Central memory CD8-positive, alpha-beta T cell (primary cell): ENCODE results near the gene MAP2K4.
"Not testable (repeated sequence)": the region's sequence is repeated elsewhere in the genome, so short reads cannot be mapped to it uniquely, and the experiment has no call there.

Experiments
- ATAC-seq: fragments of 150-1000 bp; cut with Tn5 transposase; replicated peaks from 2 replicates; pipeline ENCODE4 v1.10.0; 2022; ENCODE audit warnings: mild to moderate bottlenecking, moderate FRiP score, moderate number of reproducible peaks; ENCODE audit not compliant: poor library complexity, severe bottlenecking; ENCODE audit errors: extremely low read depth
- DNase-seq, 2 donors: peaks; one replicate each; pipeline ENCODE4 v3.0.0; 2021; ENCODE audit warnings: low spot score in 2 of 2
- H3K27ac Mint-ChIP-seq: one replicate; pipeline ENCODE4 v1.8.0; 2022; ENCODE audit warnings: low read depth, mild to moderate bottlenecking, moderate library complexity, mixed read lengths
- H3K27me3 Mint-ChIP-seq: one replicate; pipeline ENCODE4 v1.8.0; 2022; ENCODE audit warnings: mixed read lengths
- H3K36me3 Mint-ChIP-seq: one replicate; pipeline ENCODE4 v1.8.0; 2022; ENCODE audit warnings: mild to moderate bottlenecking, moderate library complexity, mixed read lengths; ENCODE audit not compliant: insufficient read depth
- H3K4me1 Mint-ChIP-seq: one replicate; pipeline ENCODE4 v1.8.0; 2022; ENCODE audit warnings: mixed read lengths
- H3K4me3 Mint-ChIP-seq: one replicate; pipeline ENCODE4 v1.8.0; 2022; ENCODE audit warnings: mild to moderate bottlenecking, moderate library complexity, mixed read lengths
- H3K9me3 Mint-ChIP-seq: one replicate; pipeline ENCODE4 v1.8.0; 2022; ENCODE audit warnings: mixed read lengths

Gene MAP2K4

GRCh38 chr17:12136646-12137045 is 116.0 kb downstream of the MAP2K4 start:
- no peaks in the 10 kb centered on the region for H3K27me3 Mint-ChIP-seq
- H3K27ac Mint-ChIP-seq, result no peak overlapping the region
- H3K4me1 Mint-ChIP-seq, result no peaks in the 10 kb centered on the region
- ATAC-seq (no peak), DNase-seq (no peak)
- H3K4me3 Mint-ChIP-seq, result no peak overlapping the region
- H3K9me3 Mint-ChIP-seq, result peaks cover 5% of the 10 kb centered on the region
- H3K36me3 Mint-ChIP-seq, result peaks cover 35% of the 10 kb centered on the region

GRCh38 chr17:12137859-12138258 is 117.2 kb downstream of the MAP2K4 start:
- no peaks in the 10 kb centered on the region for H3K4me1 Mint-ChIP-seq
- H3K4me3 Mint-ChIP-seq, result no peak overlapping the region
- H3K9me3 Mint-ChIP-seq, result peaks cover 5% of the 10 kb centered on the region
- no peak for DNase-seq
- H3K27me3 Mint-ChIP-seq, result no peaks in the 10 kb centered on the region
- no peak overlapping the region for H3K27ac Mint-ChIP-seq
- ATAC-seq, result no peak
- peaks cover 32% of the 10 kb centered on the region for H3K36me3 Mint-ChIP-seq

- Mint-ChIP-seq H3K4me1 (no peaks in the 10 kb centered on the region), H3K36me3 (peaks cover 33% of the 10 kb centered on the region), H3K27ac (no peak overlapping the region), H3K4me3 (no peak overlapping the region), H3K27me3 (no peaks in the 10 kb centered on the region), H3K9me3 (peaks cover 5% of the 10 kb centered on the region)
- ATAC-seq (no peak), DNase-seq (no peak)
Observed at GRCh38 chr17:12140685-12141084, 120.0 kb downstream of the MAP2K4 start.

- not testable (repeated sequence) for H3K36me3 Mint-ChIP-seq, H3K27me3 Mint-ChIP-seq, H3K4me3 Mint-ChIP-seq, ATAC-seq, H3K27ac Mint-ChIP-seq, H3K4me1 Mint-ChIP-seq, DNase-seq
- peaks cover 14% of the 10 kb centered on the region for H3K9me3 Mint-ChIP-seq
Observed at GRCh38 chr17:12162187-12162586, 141.5 kb downstream of the MAP2K4 start.

DNA sequence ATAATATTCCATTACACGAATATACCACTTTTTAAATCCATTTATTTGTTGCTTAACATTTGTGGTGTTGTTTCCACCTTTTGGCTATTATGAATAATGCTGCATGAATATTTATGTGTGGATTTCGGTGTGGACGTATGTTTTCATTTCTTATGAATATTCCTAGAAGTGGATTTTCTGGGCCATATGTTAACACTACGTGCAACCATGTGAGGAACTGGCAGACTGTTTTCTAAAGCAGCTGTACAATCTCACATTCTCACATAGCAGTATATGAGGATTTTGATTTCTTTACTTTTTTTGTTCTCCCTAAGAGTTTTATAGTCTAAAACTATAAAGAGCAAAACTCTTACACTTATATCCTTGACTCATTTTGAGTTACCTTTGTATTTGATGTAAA is 143.4 kb downstream of the MAP2K4 start:
- Mint-ChIP-seq H3K4me1 (no peaks in the 10 kb centered on the region), H3K4me3 (no peak overlapping the region), H3K27me3 (no peaks in the 10 kb centered on the region), H3K27ac (no peak overlapping the region), H3K9me3 (peaks cover 9% of the 10 kb centered on the region), H3K36me3 (no peaks in the 10 kb centered on the region)
- no peak for DNase-seq
- ATAC-seq, result no peak

- no peaks in the 10 kb centered on the region for H3K9me3 Mint-ChIP-seq
- no peak overlapping the region for H3K27ac Mint-ChIP-seq
- H3K36me3 Mint-ChIP-seq, result no peaks in the 10 kb centered on the region
- ATAC-seq, result no peak
- H3K4me1 Mint-ChIP-seq, result no peaks in the 10 kb centered on the region
- no peaks in the 10 kb centered on the region for H3K27me3 Mint-ChIP-seq
- H3K4me3 Mint-ChIP-seq, result no peak overlapping the region
- no peak for DNase-seq
Observed at GRCh38 chr17:12178644-12179330, 158.1 kb downstream of the MAP2K4 start.

DNA sequence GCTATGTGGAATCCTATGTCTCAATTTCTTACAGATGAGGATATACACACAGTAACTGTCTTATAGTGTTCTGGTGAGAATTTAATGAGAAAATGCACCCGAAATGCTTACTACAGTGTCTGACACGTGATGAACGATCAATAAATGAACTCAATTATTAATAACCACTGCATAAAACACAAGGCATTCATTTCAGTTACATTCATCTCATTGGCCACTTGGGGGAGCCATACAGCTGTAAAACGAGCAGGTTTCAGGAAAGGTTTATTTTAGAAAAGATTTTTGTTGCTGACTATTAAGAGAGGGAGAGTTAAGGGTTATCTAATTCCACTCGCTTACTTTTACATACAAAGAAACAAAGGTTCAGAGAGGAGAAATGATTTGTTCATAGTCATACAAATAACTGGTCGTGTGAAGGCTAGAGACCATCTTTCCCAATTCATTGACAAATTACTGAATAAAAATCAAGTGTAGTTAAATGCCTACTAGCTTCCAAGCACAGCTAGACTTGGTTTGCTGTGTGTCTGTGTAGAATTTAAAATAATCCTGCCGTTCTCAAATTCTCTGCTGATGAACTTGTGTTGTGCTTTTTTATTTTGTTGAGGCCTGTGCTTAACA is 160.1 kb downstream of the MAP2K4 start:
- no peaks in the 10 kb centered on the region for H3K9me3 Mint-ChIP-seq
- H3K4me1 Mint-ChIP-seq, result no peaks in the 10 kb centered on the region
- no peak overlapping the region for H3K27ac Mint-ChIP-seq
- H3K4me3 Mint-ChIP-seq, result no peak overlapping the region
- no peak for ATAC-seq
- H3K36me3 Mint-ChIP-seq, result no peaks in the 10 kb centered on the region
- no peak for DNase-seq
- H3K27me3 Mint-ChIP-seq, result no peaks in the 10 kb centered on the region

- no peaks in the 10 kb centered on the region for H3K4me1 Mint-ChIP-seq
- DNase-seq (no peak), ATAC-seq (no peak)
- H3K4me3 Mint-ChIP-seq, result no peak overlapping the region
- no peak overlapping the region for H3K27ac Mint-ChIP-seq
- no peaks in the 10 kb centered on the region for H3K36me3 Mint-ChIP-seq
- H3K9me3 Mint-ChIP-seq, result peaks cover 13% of the 10 kb centered on the region
- H3K27me3 Mint-ChIP-seq, result peaks cover 7% of the 10 kb centered on the region
Observed at GRCh38 chr17:12187658-12188057, 167.0 kb downstream of the MAP2K4 start.

DNA sequence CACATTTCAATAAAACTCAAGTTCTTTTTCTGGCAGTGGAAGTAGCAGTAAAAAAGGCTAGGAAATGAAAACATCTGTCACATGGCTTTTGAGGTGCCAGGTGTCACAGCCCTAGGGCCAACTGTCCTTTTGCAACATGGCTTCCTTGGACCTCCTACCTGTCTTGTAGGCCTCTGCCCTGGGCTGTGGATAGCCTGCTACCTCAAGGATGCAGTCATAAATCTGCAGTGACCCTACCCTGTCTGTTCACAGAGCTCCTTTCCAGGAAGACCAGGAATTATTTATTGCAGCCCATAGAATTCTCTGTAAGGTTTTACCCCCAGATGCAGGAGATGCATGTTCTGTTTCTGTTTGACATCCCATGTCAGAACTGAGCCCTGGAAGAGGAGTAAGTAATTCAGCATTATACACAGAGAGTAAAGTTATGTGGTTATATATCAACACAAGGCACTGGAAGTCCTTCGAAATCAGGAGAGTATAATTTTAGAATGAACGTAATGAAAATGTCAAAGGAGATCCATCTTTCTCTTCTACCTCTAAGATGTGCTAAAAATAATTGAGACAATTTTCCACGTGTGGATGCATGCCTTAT is 172.6 kb downstream of the MAP2K4 start:
- Mint-ChIP-seq H3K27me3 (peaks cover 11% of the 10 kb centered on the region), H3K9me3 (peaks cover 8% of the 10 kb centered on the region), H3K36me3 (no peaks in the 10 kb centered on the region), H3K4me3 (no peak overlapping the region), H3K27ac (no peak overlapping the region), H3K4me1 (no peaks in the 10 kb centered on the region)
- DNase-seq (no peak), ATAC-seq (no peak)
